ENCODE measurements around the gene TRIOBP. TPM values are rescaled to one million over a fixed set of nuclear protein-coding genes. Genes with fewer than 3 reads are reported as not detected.

TRIOBP gene
- total RNA-seq, 1 donor from 2014 or later: 33.7 TPM

- Mint-ChIP-seq H3K4me3 (ENCODE audit: unreplicated experiment) (no peak overlapping the region), H3K36me3 (ENCODE audit: unreplicated experiment) (no peaks in the 10 kb centered on the region), H3K27me3 (ENCODE audit: unreplicated experiment) (peaks cover 12% of the 10 kb centered on the region), H3K4me1 (ENCODE audit: low read depth, unreplicated experiment) (no peaks in the 10 kb centered on the region), H3K27ac (ENCODE audit: unreplicated experiment) (no peak overlapping the region), H3K9me3 (ENCODE audit: unreplicated experiment) (peaks cover 3% of the 10 kb centered on the region)
- no peak for TF ChIP-seq CTCF (IDR thresholded peaks at IDR 0.05; ENCODE audit: partially characterized antibody, unreplicated experiment)
- DNase-seq: no peak
Observed at GRCh38 chr22:37751449-37752188, 54.8 kb downstream of the TRIOBP start.

- Mint-ChIP-seq H3K4me3 (ENCODE audit: unreplicated experiment) (no peak overlapping the region), H3K36me3 (ENCODE audit: unreplicated experiment) (no peaks in the 10 kb centered on the region), H3K9me3 (ENCODE audit: unreplicated experiment) (peaks cover 3% of the 10 kb centered on the region), H3K27ac (ENCODE audit: unreplicated experiment) (no peak overlapping the region), H3K27me3 (ENCODE audit: unreplicated experiment) (peaks cover 9% of the 10 kb centered on the region), H3K4me1 (ENCODE audit: low read depth, unreplicated experiment) (no peaks in the 10 kb centered on the region)
- DNase-seq: no peak
- no peak for TF ChIP-seq CTCF (IDR thresholded peaks at IDR 0.05; ENCODE audit: partially characterized antibody, unreplicated experiment)
Observed at GRCh38 chr22:37752189-37753087, 55.6 kb downstream of the TRIOBP start.

- no peak for TF ChIP-seq CTCF (IDR thresholded peaks at IDR 0.05; ENCODE audit: partially characterized antibody, unreplicated experiment)
- no peak for DNase-seq
- Mint-ChIP-seq H3K4me1 (ENCODE audit: low read depth, unreplicated experiment) (no peaks in the 10 kb centered on the region), H3K9me3 (ENCODE audit: unreplicated experiment) (peaks cover 3% of the 10 kb centered on the region), H3K27ac (ENCODE audit: unreplicated experiment) (no peak overlapping the region), H3K4me3 (ENCODE audit: unreplicated experiment) (no peak overlapping the region), H3K27me3 (ENCODE audit: unreplicated experiment) (peaks cover 7% of the 10 kb centered on the region), H3K36me3 (ENCODE audit: unreplicated experiment) (peaks cover 5% of the 10 kb centered on the region)
Observed at GRCh38 chr22:37753746-37754145, 56.9 kb downstream of the TRIOBP start.

GRCh38 chr22:37757663-37758062, 60.8 kb downstream of the TRIOBP start:
- Mint-ChIP-seq H3K4me3 (ENCODE audit: unreplicated experiment) (no peak overlapping the region), H3K36me3 (ENCODE audit: unreplicated experiment) (peaks cover 5% of the 10 kb centered on the region), H3K9me3 (ENCODE audit: unreplicated experiment) (peaks cover 5% of the 10 kb centered on the region), H3K27ac (ENCODE audit: unreplicated experiment) (no peak overlapping the region), H3K4me1 (ENCODE audit: low read depth, unreplicated experiment) (peaks cover 2% of the 10 kb centered on the region), H3K27me3 (ENCODE audit: unreplicated experiment) (peaks cover 11% of the 10 kb centered on the region)
- no peak for DNase-seq
- TF ChIP-seq CTCF (IDR thresholded peaks at IDR 0.05; ENCODE audit: partially characterized antibody, unreplicated experiment): no peak
